Sigmoid colon (tissue), 7 donors: ENCODE results near the gene SPHK2. TPM values are rescaled to one million over a fixed set of nuclear protein-coding genes. Genes with fewer than 3 reads are reported as not detected.

Experiments
- DNase-seq: peaks from one replicate; pipeline ENCODE4 v3.0.0-alpha.2; 2019
- H3K27ac ChIP-seq, 4 donors: fragments of 200-600 bp; sonication (generic); one replicate each; pipeline ENCODE4 v1.5.1; 2016 to 2019; ENCODE audit warnings: mild to moderate bottlenecking in 1 of 4
- H3K27me3 ChIP-seq, 3 donors: fragments of 200-600 bp; sonication (generic); one replicate each; pipeline ENCODE4 v1.5.1; 2019; ENCODE audit warnings: mild to moderate bottlenecking in 1 of 3
- H3K36me3 ChIP-seq, 4 donors: fragments of 200-600 bp; sonication (generic); one replicate each; pipeline ENCODE4 v1.5.1; 2016 to 2019
- H3K4me1 ChIP-seq, 4 donors: fragments of 200-600 bp; sonication (generic); one replicate each; pipeline ENCODE4 v1.5.1; 2017 to 2019
- H3K4me3 ChIP-seq, 4 donors: fragments of 200-600 bp; sonication (generic); one replicate each; pipeline ENCODE4 v1.5.1; 2017 to 2019; ENCODE audit warnings: mild to moderate bottlenecking in 2 of 4, moderate library complexity in 1 of 4
- H3K9me3 ChIP-seq, 4 donors: fragments of 200-600 bp in 3 of 4; sonication (generic) in 3 of 4; one replicate each; pipeline versions ENCODE4 v1.5.1 to v1.6.1; 2013 to 2019
- CTCF ChIP-seq, 4 experiments: fragments of 450-650 bp in 3 of 4; fragments of 200-600 bp in 1 of 4; IDR thresholded peaks; one replicate each; pipeline ENCODE4 v1.5.1; 2016 to 2019; ENCODE audit warnings: antibody characterized with exemption in 4 of 4, mild to moderate bottlenecking in 3 of 4, moderate library complexity in 2 of 4
- EP300 ChIP-seq, 4 donors: sonication (generic); formaldehyde crosslinking; IDR thresholded peaks; one replicate each; pipeline ENCODE4 v1.6.1; 2017; ENCODE audit warnings: antibody characterized with exemption in 4 of 4
- POLR2A ChIP-seq, 2 donors: fragments of 450-650 bp; IDR thresholded peaks; one replicate each; pipeline ENCODE4 v1.6.1; 2016; ENCODE audit warnings: antibody characterized with exemption in 2 of 2, mild to moderate bottlenecking in 2 of 2, moderate library complexity in 2 of 2
- POLR2AphosphoS5 ChIP-seq, 4 donors: sonication (generic); formaldehyde crosslinking; IDR thresholded peaks; one replicate each; pipeline ENCODE4 v1.6.1; 2017; ENCODE audit warnings: antibody characterized with exemption in 4 of 4
- WGBS, 2 donors: extraction: QIAGEN DNeasy Blood & Tissue Kit; methylation state at CpG; one replicate each; pipeline ENCODE4 v1.1.7; 2013; 5-methylcytosine and 5-hydroxymethylcytosine counted together
- intact Hi-C: fragments of 100-400 bp; cut with DNase I; formaldehyde crosslinking; loops from one replicate; pipeline ENCODE4 v1.15.1; 2023
- polyA plus RNA-seq, 3 donors: library from polyadenylated mRNA; stranded (reverse); fragments of 200-250 nt; gene quantifications; one replicate each; pipeline ENCODE4 v1.2.3, GENCODE V29; 2013
- total RNA-seq, 4 donors: library from RNA; depleted of rRNA; stranded (reverse); fragments of >200 nt; gene quantifications; one replicate each; pipeline ENCODE4 v1.1.0, GENCODE V29; 2016
- donor health status: healthy with polysubstance abuse.
- donor health status: Bipolar disorder and iron deficiency.
- donor health status: healthy.

SPHK2 gene
- total and polyA plus RNA-seq, 7 donors = 10.0 to 45.6 (median 16.9) TPM

GRCh38 chr19:48633148-48634035, 14.1 kb downstream of the SPHK2 start:
- TF ChIP-seq CTCF (IDR thresholded peaks at IDR 0.05) = no peak
- TF ChIP-seq POLR2A (IDR thresholded peaks at IDR 0.05) = no peak
- TF ChIP-seq POLR2AphosphoS5 (IDR thresholded peaks at IDR 0.05) = peak in 1 of 4 donors; percentile 24
- H3K4me3 ChIP-seq = peak overlapping the region in 3 of 4 donors; percentile 61 to 89 (median 66)
- intact Hi-C loops = loop anchor here (5.0 to 10.0 kb wide), 3 partner anchors 331 to 1184 kb away; partner anchors contain the start of genes FLT3LG, FTL and MED25
- 52 to 75% methylated on average over 22 of the region's 22 CpGs for WGBS, 2 donors
- H3K27ac ChIP-seq = peak overlapping the region; percentile 91 to 99 (median 96)
- no peaks in the 10 kb centered on the region for H3K9me3 ChIP-seq
- H3K27me3 ChIP-seq = no peaks in the 10 kb centered on the region
- H3K4me1 ChIP-seq = peaks cover 0 to 70% (median 61%) of the 10 kb centered on the region in 4 donors
- no peak for DNase-seq
- H3K36me3 ChIP-seq = peaks cover 0 to 20% (median 4%) of the 10 kb centered on the region in 4 donors

GRCh38 chr19:48634036-48634342, 14.7 kb downstream of the SPHK2 start:
- intact Hi-C loops = loop anchor here (5.0 to 10.0 kb wide), 3 partner anchors 331 to 1183 kb away; partner anchors contain the start of genes FLT3LG, FTL and MED25
- no peak for DNase-seq
- Histone ChIP-seq H3K27me3 (no peaks in the 10 kb centered on the region), H3K27ac (peak overlapping the region; percentile 91 to 99 (median 96)), H3K4me1 (peaks cover 0 to 76% (median 67%) of the 10 kb centered on the region in 4 donors), H3K4me3 (peak overlapping the region in 3 of 4 donors; percentile 61 to 89 (median 66)), H3K36me3 (peaks cover 0 to 20% (median 4%) of the 10 kb centered on the region in 4 donors), H3K9me3 (no peaks in the 10 kb centered on the region)
- WGBS, 2 donors = 39 to 58% methylated on average over 7 of the region's 7 CpGs
- TF ChIP-seq POLR2A (IDR thresholded peaks at IDR 0.05) (no peak), POLR2AphosphoS5 (IDR thresholded peaks at IDR 0.05) (no peak), EP300 (IDR thresholded peaks at IDR 0.05) (no peak), CTCF (IDR thresholded peaks at IDR 0.05) (no peak)

GRCh38 chr19:48634424-48635262, 15.3 kb downstream of the SPHK2 start:
- 3 to 5% methylated on average over 37 of the region's 37 CpGs for WGBS, 2 donors
- peaks cover 0 to 72% (median 65%) of the 10 kb centered on the region in 4 donors for H3K4me1 ChIP-seq
- peak; percentile 57 to 79 for TF ChIP-seq POLR2A (IDR thresholded peaks at IDR 0.05)
- TF ChIP-seq CTCF (IDR thresholded peaks at IDR 0.05) = no peak
- TF ChIP-seq EP300 (IDR thresholded peaks at IDR 0.05) = peak in 2 of 4 donors; percentile 46 to 89
- TF ChIP-seq POLR2AphosphoS5 (IDR thresholded peaks at IDR 0.05) = peak; percentile 59 to 92 (median 90)
- peak overlapping the region; percentile 9 to 89 (median 64) for H3K4me3 ChIP-seq
- peaks cover 0 to 20% (median 4%) of the 10 kb centered on the region in 4 donors for H3K36me3 ChIP-seq
- peak; percentile 99 for DNase-seq
- no peaks in the 10 kb centered on the region for H3K9me3 ChIP-seq
- intact Hi-C loops = loop anchor here (5.0 to 10.0 kb wide), 3 partner anchors 330 to 1183 kb away; partner anchors contain the start of genes FLT3LG, FTL and MED25
- H3K27ac ChIP-seq = peak overlapping the region; percentile 91 to 99 (median 96)
- H3K27me3 ChIP-seq = no peaks in the 10 kb centered on the region

GRCh38 chr19:48635263-48635965, 16.1 kb downstream of the SPHK2 start:
- Histone ChIP-seq H3K4me3 (peak overlapping the region; percentile 54 to 89 (median 64)), H3K4me1 (peaks cover 0 to 64% (median 57%) of the 10 kb centered on the region in 4 donors), H3K36me3 (peaks cover 0 to 20% (median 4%) of the 10 kb centered on the region in 4 donors), H3K27me3 (no peaks in the 10 kb centered on the region), H3K27ac (peak overlapping the region; percentile 91 to 99 (median 96)), H3K9me3 (no peaks in the 10 kb centered on the region)
- intact Hi-C loops = loop anchor here (10.0 kb wide), 2 partner anchors 329 to 839 kb away; partner anchors contain the start of genes FLT3LG and FTL
- TF ChIP-seq POLR2A (IDR thresholded peaks at IDR 0.05) (peak; percentile 51 to 52), POLR2AphosphoS5 (IDR thresholded peaks at IDR 0.05) (peak; percentile 62 to 92 (median 79)), EP300 (IDR thresholded peaks at IDR 0.05) (no peak), CTCF (IDR thresholded peaks at IDR 0.05) (no peak)
- DNase-seq = peak; percentile 88
- WGBS, 2 donors = 1% methylated on average over 67 of the region's 67 CpGs
